Inferior parietal cortex (tissue), 1 donor: Measurements from ENCODE around the gene IL18BP.

ENCODE experiments used
- DNase-seq: peaks from one replicate; pipeline ENCODE4 v3.0.0-alpha.2; 2016; ENCODE audit errors: extremely low spot score

IL18BP gene

GRCh38 chr11:72012897-72013721, 14.4 kb downstream of the IL18BP start:
- no peak for DNase-seq

- DNase-seq = no peak
Observed at GRCh38 chr11:72013765-72014711, 15.3 kb downstream of the IL18BP start.

GRCh38 chr11:72014761-72015320, 16.1 kb downstream of the IL18BP start:
- DNase-seq = no peak

- DNase-seq = no peak
Observed at GRCh38 chr11:72015511-72016061, 16.9 kb downstream of the IL18BP start.

- no peak for DNase-seq
Observed at GRCh38 chr11:72018171-72018570, 19.5 kb downstream of the IL18BP start.

GRCh38 chr11:72023335-72023734, 24.6 kb downstream of the IL18BP start:
- DNase-seq = no peak

- no peak for DNase-seq
Observed at GRCh38 chr11:72024069-72024754, 25.5 kb downstream of the IL18BP start.

- no peak for DNase-seq
Observed at GRCh38 chr11:72026090-72026489, 27.4 kb downstream of the IL18BP start.

GRCh38 chr11:72030472-72031045, 31.9 kb downstream of the IL18BP start:
- no peak for DNase-seq

- no peak for DNase-seq
Observed at GRCh38 chr11:72036687-72037086, 38.0 kb downstream of the IL18BP start.

- no peak for DNase-seq
Observed at GRCh38 chr11:72037554-72038311, 39.0 kb downstream of the IL18BP start.

- DNase-seq = peak; percentile 81
Observed at GRCh38 chr11:72038491-72038890, 39.8 kb downstream of the IL18BP start.

GRCh38 chr11:72039031-72039855, 40.5 kb downstream of the IL18BP start:
- DNase-seq = peak; percentile 27

GRCh38 chr11:72039856-72040401, 41.2 kb downstream of the IL18BP start:
- DNase-seq = peak; percentile 55

- peak; percentile 92 for DNase-seq
Observed at GRCh38 chr11:72040491-72041363, 42.0 kb downstream of the IL18BP start.

- DNase-seq = peak; percentile 72
Observed at GRCh38 chr11:72041364-72042063, 42.8 kb downstream of the IL18BP start.

GRCh38 chr11:72042064-72042745, 43.5 kb downstream of the IL18BP start:
- no peak for DNase-seq
